Ascending aorta (tissue), 2 donors: Measurements from ENCODE around the gene UFC1. TPM values are rescaled to one million over a fixed set of nuclear protein-coding genes. Genes with fewer than 3 reads are reported as not detected.
A peak's percentile ranks its signal among the peaks of the same experiment; 100 is the strongest.

ENCODE experiments used
- DNase-seq, 2 donors: peaks; one replicate each; pipeline ENCODE4 v3.0.0-alpha.2; 2019; ENCODE audit warnings: low spot score in 2 of 2
- H3K27ac ChIP-seq, 2 donors: fragments of 200-600 bp; sonication (generic); one replicate each; pipeline ENCODE4 v1.5.1; 2016 to 2017; ENCODE audit warnings: mild to moderate bottlenecking in 1 of 2
- H3K27me3 ChIP-seq: fragments of 200-600 bp; sonication (generic); one replicate; pipeline ENCODE4 v1.5.1; 2017
- H3K36me3 ChIP-seq, 2 donors: fragments of 200-600 bp; sonication (generic); one replicate each; pipeline ENCODE4 v1.5.1; 2016
- H3K4me1 ChIP-seq, 2 donors: fragments of 200-600 bp; sonication (generic); one replicate each; pipeline ENCODE4 v1.5.1; 2016 to 2017; ENCODE audit warnings: mild to moderate bottlenecking in 1 of 2
- H3K4me3 ChIP-seq, 2 donors: fragments of 200-600 bp; sonication (generic); one replicate each; pipeline ENCODE4 v1.5.1; 2016 to 2017; ENCODE audit warnings: mild to moderate bottlenecking in 1 of 2
- H3K9me3 ChIP-seq, 2 donors: fragments of 200-600 bp; sonication (generic); one replicate each; pipeline ENCODE4 v1.5.1; 2016
- intact Hi-C: fragments of 100-400 bp; cut with DNase I; formaldehyde crosslinking; loops from one replicate; pipeline ENCODE4 v1.15.1; 2023
- total RNA-seq: library from RNA; depleted of rRNA; stranded (reverse); fragments of >200 nt; gene quantifications from one replicate; pipeline ENCODE4 v1.1.0, GENCODE V29; 2016
- TF ChIP-seq, protein P1 (sequence below), 3 experiments: fragments of 200-600 bp in 2 of 3; fragments of 450-650 bp in 1 of 3; sonication (generic) in 2 of 3; IDR thresholded peaks; one replicate each; pipeline ENCODE4 v1.5.1; 2016 to 2019; ENCODE audit warnings: antibody characterized with exemption in 3 of 3, mild to moderate bottlenecking in 1 of 3, moderate library complexity in 1 of 3

Gene UFC1
- total RNA-seq, 1 donor from 2014 or later, result 3.3 TPM

DNA sequence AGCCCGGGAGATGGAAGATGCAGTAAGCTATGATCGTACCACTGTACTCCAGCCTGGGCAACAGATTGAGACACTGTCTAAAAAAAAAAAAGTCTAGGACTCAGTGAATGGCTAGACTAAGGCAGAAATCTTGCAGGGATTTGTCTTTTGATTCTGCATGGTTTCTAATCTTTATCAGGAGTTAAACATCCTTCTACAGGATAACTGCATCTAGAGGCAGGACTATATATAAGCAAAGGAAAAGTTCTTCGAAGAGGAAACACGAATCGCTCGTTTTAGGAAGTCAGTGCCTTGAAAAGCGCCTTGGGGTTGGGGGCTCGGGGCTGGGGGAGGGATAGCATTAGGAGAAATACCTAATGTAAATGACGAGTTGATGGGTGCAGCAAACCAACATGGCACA is 602 bp upstream of the UFC1 start:
- TF ChIP-seq, protein P1, sequence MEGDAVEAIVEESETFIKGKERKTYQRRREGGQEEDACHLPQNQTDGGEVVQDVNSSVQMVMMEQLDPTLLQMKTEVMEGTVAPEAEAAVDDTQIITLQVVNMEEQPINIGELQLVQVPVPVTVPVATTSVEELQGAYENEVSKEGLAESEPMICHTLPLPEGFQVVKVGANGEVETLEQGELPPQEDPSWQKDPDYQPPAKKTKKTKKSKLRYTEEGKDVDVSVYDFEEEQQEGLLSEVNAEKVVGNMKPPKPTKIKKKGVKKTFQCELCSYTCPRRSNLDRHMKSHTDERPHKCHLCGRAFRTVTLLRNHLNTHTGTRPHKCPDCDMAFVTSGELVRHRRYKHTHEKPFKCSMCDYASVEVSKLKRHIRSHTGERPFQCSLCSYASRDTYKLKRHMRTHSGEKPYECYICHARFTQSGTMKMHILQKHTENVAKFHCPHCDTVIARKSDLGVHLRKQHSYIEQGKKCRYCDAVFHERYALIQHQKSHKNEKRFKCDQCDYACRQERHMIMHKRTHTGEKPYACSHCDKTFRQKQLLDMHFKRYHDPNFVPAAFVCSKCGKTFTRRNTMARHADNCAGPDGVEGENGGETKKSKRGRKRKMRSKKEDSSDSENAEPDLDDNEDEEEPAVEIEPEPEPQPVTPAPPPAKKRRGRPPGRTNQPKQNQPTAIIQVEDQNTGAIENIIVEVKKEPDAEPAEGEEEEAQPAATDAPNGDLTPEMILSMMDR (IDR thresholded peaks at IDR 0.05), result no peak
- Histone ChIP-seq H3K9me3 (no peaks in the 10 kb centered on the region), H3K27me3 (no peaks in the 10 kb centered on the region), H3K27ac (peak overlapping the region; percentile 91 to 93), H3K4me1 (peaks cover 0 to 10% of the 10 kb centered on the region in 2 donors), H3K4me3 (peak overlapping the region; percentile 76 to 83), H3K36me3 (peaks cover 2 to 4% of the 10 kb centered on the region in 2 donors)
- intact Hi-C loops, result loop anchor here (1.0 to 10.0 kb wide), 3 partner anchors 21 to 808 kb away; partner anchors contain the start of genes B4GALT3, COPA, DEDD and NCSTN
- no peak for DNase-seq

DNA sequence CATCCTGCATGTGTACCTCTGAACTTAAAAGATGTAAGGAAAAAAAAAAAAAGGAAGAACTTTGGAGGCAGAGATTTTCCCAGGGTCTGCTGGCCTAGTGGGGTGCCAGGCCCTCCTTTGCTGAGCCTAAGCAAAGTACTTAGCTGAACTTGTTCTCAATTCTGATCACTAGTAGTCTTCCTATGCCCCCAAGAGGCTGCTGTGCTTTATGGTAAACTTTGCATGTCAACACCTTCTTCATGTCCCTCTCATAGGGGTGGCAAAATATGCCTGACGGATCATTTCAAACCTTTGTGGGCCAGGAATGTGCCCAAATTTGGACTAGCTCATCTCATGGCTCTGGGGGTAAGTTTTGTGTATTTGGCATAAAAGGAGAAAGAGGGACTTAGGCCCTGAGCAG is 4.1 kb downstream of the UFC1 start:
- Histone ChIP-seq H3K4me3 (no peak overlapping the region), H3K4me1 (peaks cover 0 to 31% of the 10 kb centered on the region in 2 donors), H3K27ac (no peak overlapping the region), H3K27me3 (no peaks in the 10 kb centered on the region), H3K9me3 (no peaks in the 10 kb centered on the region), H3K36me3 (peaks cover 10 to 11% of the 10 kb centered on the region in 2 donors)
- no peak for DNase-seq
- TF ChIP-seq, protein P1 (IDR thresholded peaks at IDR 0.05), result no peak
- intact Hi-C loops, result loop anchor here (2.0 to 10.0 kb wide), 3 partner anchors 25 to 896 kb away; partner anchors contain the start of genes COPA, DCAF8, DEDD and NCSTN

DNA sequence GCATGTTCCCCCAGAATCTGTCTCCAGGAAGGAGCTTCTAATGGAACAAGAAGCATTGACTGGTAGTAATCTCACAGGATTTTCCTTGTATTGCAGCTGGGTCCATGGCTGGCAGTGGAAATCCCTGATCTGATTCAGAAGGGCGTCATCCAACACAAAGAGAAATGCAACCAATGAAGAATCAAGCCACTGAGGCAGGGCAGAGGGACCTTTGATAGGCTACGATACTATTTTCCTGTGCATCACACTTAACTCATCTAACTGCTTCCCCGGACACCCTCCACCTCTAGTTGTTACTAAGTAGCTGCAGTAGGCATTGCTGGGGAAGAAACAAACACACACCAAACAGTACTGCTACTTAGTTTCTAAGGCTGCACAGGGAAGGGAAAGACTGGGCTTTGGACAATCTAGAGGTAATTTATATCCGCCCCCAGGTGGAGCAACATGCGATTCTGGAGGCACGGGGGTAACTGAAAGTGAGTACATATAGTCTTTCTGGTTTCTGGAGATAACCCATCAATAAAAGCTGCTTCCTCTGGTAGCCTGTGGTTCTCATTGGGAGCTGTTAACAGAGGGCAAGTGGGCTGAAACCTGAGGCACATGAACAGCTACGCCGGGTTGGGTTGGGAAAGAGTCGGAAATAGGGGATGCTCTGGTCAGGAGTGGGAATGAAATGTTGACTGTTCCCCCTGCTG is 4.7 kb downstream of the UFC1 start:
- H3K4me3 ChIP-seq, result peak overlapping the region; percentile 86 to 92
- H3K4me1 ChIP-seq, result peaks cover 0 to 31% of the 10 kb centered on the region in 2 donors
- intact Hi-C loops, result loop anchor here (1.0 to 10.0 kb wide), 4 partner anchors 19 to 896 kb away; partner anchors contain the start of genes B4GALT3, COPA, DCAF8 and DEDD
- TF ChIP-seq, protein P1 (IDR thresholded peaks at IDR 0.05), result no peak
- H3K27me3 ChIP-seq, result no peaks in the 10 kb centered on the region
- peaks cover 10 to 11% of the 10 kb centered on the region in 2 donors for H3K36me3 ChIP-seq
- peak overlapping the region; percentile 81 to 83 for H3K27ac ChIP-seq
- DNase-seq, result no peak
- no peaks in the 10 kb centered on the region for H3K9me3 ChIP-seq

DNA sequence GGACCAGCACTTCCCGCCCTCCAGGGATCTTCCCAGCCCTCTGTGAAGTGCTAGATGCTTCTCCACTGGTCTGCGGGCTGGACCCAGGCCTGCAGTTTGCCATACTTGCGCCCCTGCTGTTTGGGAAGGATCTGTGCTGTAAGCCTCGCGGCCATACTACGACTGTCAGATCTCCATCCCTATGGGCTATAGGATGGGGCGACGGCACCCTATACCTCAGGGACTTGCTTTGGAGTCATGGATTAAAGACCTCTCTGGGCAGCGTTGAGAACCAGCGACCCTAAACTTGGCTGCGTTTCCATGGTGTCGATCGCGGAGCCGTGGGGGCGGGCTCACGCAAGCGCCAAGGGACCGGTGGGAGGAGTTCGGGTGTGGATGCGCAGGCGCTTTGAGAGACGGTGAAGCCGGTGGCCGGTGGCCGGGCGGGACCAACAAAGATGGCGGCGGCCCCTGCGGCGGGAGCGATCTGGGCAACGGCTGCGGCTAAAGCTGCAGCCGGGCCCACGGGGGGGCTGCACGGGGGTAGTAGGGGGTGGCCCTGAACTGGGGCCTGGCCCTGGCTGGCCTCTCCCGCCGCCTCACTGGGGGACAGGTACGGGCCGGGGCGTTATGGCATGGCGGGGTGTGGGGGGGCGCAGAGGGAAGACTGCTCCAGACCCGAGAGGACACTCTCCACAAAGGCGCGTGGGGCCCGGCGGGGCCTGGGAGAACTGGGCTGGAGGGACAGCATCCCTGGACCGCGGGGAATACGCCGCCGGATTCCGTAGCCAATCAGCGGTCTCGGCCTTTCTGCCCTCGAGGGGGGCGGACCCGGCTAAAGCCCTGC is 5.5 kb downstream of the UFC1 start, which contains the start of gene USP21:
Gene USP21, plus strand, starts transcription at position 414 of the 826 bp plus-strand sequence. CDS start 1,141 bp downstream, outside the sequence.
- peak; percentile 61 to 96 for DNase-seq
- TF ChIP-seq, protein P1 (IDR thresholded peaks at IDR 0.05), result peak; percentile 9 to 47 (median 37)
- Histone ChIP-seq H3K27ac (peak within 1 kb of the TSS; percentile 81 to 83), H3K36me3 (peaks cover 10 to 18% of the 10 kb centered on the region in 2 donors), H3K27me3 (no peaks in the 10 kb centered on the region), H3K4me3 (peak within 1 kb of the TSS; percentile 86 to 92), H3K4me1 (peaks cover 0 to 31% of the 10 kb centered on the region in 2 donors), H3K9me3 (no peaks in the 10 kb centered on the region)
- intact Hi-C loops, result loop anchor here (1.0 to 10.0 kb wide), 4 partner anchors 18 to 897 kb away; partner anchors contain the start of genes B4GALT3, COPA, DCAF8 and DEDD

DNA sequence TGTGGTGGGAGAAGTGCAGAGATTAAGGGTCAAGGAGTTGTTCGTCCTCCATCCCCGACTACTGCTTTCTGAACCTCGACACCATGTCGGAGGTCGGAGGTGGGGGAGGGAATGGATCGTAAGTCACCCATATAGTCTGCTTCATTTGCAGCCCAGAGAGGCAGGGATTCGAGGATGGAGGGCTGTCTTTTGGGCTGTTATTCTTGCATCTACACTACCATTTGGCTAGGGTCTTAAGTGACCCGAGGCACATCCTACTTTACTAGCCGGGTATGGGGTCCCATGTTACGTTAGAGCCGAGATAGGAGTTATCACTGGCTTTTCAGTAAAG is 6.1 kb downstream of the UFC1 start:
- Histone ChIP-seq H3K4me3 (peak overlapping the region; percentile 86 to 92), H3K36me3 (peaks cover 10 to 19% of the 10 kb centered on the region in 2 donors), H3K27me3 (no peaks in the 10 kb centered on the region), H3K27ac (peak overlapping the region; percentile 81 to 83), H3K4me1 (peaks cover 0 to 26% of the 10 kb centered on the region in 2 donors), H3K9me3 (no peaks in the 10 kb centered on the region)
- no peak for DNase-seq
- TF ChIP-seq, protein P1 (IDR thresholded peaks at IDR 0.05), result no peak
- intact Hi-C loops, result loop anchor here (1.0 to 10.0 kb wide), 5 partner anchors 17 to 898 kb away; partner anchors contain the start of genes B4GALT3, COPA, DCAF8 and DEDD
